ENCODE measurements around the gene AFF3. TPM values are rescaled to one million over a fixed set of nuclear protein-coding genes. Genes with fewer than 3 reads are reported as not detected.

AFF3 gene
- total and polyA plus RNA-seq, 2 donors (not counting 3 experiments of a cell fraction or from before 2014, with no cell fraction given), result 0.06 to 0.07 TPM

DNA sequence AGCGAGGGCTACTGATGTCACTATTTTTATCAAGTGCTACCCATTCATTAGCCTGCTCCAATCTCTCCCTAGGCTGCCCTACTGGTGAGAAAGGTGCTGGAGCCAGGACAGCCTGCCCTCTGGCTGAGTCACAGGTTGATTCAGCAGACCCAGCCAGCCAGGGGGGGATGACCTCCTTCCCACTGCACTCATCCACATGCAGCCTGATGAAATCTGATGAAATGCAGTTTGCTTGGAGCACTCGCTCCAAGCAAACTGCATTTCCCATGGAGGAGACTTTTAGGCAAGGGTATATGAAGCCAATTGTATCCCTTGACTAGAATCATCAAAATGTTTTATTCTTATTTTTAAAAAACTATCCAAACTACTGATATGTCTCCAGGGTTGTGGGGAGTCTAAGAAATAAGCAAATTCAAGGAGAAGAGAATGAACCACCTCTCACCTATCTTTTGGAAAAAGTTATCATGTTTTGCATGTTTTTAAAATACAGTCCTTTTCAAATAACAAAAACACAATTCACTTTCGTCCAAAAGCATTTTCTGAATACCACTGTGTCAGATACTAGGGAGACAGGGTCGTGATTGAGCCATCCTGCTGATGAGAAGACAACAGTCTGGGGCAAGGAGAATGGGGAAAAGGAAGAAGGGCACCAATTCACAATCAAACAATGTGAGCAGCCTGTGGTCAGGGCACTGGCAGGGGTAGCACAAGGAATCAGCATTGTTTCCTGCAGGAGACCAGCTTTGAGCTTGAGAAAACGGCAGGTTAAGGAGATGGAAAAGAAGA lies 128.3 kb downstream of the AFF3 start:
- dilution Hi-C loops (cut with MboI; ENCODE audit: extremely low pct_ligation_motif_present, low sequenced_read_pairs), result no loop called here
- TF ChIP-seq POLR2AphosphoS5 (IDR thresholded peaks at IDR 0.05; ENCODE audit: insufficient read depth, low read depth, low read length), result no peak
- TF ChIP-seq, protein P1, sequence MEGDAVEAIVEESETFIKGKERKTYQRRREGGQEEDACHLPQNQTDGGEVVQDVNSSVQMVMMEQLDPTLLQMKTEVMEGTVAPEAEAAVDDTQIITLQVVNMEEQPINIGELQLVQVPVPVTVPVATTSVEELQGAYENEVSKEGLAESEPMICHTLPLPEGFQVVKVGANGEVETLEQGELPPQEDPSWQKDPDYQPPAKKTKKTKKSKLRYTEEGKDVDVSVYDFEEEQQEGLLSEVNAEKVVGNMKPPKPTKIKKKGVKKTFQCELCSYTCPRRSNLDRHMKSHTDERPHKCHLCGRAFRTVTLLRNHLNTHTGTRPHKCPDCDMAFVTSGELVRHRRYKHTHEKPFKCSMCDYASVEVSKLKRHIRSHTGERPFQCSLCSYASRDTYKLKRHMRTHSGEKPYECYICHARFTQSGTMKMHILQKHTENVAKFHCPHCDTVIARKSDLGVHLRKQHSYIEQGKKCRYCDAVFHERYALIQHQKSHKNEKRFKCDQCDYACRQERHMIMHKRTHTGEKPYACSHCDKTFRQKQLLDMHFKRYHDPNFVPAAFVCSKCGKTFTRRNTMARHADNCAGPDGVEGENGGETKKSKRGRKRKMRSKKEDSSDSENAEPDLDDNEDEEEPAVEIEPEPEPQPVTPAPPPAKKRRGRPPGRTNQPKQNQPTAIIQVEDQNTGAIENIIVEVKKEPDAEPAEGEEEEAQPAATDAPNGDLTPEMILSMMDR (IDR thresholded peaks at IDR 0.05; ENCODE audit: extremely low read depth in 1 of 2, insufficient read depth in 1 of 2, low read depth in 1 of 2, low read length in 2 of 2), result no peak
- TF ChIP-seq JUN (IDR thresholded peaks at IDR 0.05; ENCODE audit: borderline replicate concordance, insufficient read depth, insufficient read length, low read depth), result no peak
- TF ChIP-seq FOS (IDR thresholded peaks at IDR 0.05; ENCODE audit: borderline replicate concordance, insufficient read depth, low read length), result peak; percentile 46
- no peak for TF ChIP-seq MYC (IDR thresholded peaks at IDR 0.05; ENCODE audit: low read depth, low read length)
- TF ChIP-seq GATA2 (IDR thresholded peaks at IDR 0.05; ENCODE audit: insufficient read depth, insufficient read length, low read depth, low read length), result no peak
- no peaks in the 10 kb centered on the region for H3K27me3 ChIP-seq (ENCODE audit: control insufficient read depth in 2 of 2, insufficient read depth in 2 of 2, low read length in 2 of 2)
- CTCF ChIA-PET, result interaction anchor here (2.5 kb wide), 1 partner anchor 195 kb away, joined by 15 read pairs; no protein-coding TSS in a partner anchor
- H3K9me3 ChIP-seq (replicated peaks; ENCODE audit: control insufficient read depth, insufficient read depth, low read length), result no peaks in the 10 kb centered on the region
- H3K9ac ChIP-seq (replicated peaks; ENCODE audit: extremely low read depth, insufficient read depth, low read length), result no peak overlapping the region
- H4K20me1 ChIP-seq (replicated peaks; ENCODE audit: control insufficient read depth, extremely low read depth, insufficient read depth, low read length), result no peaks in the 10 kb centered on the region
- H3K9me1 ChIP-seq (replicated peaks; ENCODE audit: control insufficient read depth, extremely low read depth, insufficient read depth, low read length), result no peaks in the 10 kb centered on the region
- no peak overlapping the region for H3K4me2 ChIP-seq (ENCODE audit: insufficient read depth, low read length)
- peak; percentile 18 for FAIRE-seq
- H3K27ac ChIP-seq (ENCODE audit: insufficient read depth, low read depth, low read length), result no peak overlapping the region
- intact Hi-C loops (cut with micrococcal nuclease), result no loop called here
- H3K4me3 ChIP-seq (replicated peaks in 1 of 3; ENCODE audit: insufficient read depth in 1 of 3, low read depth in 1 of 3, low read length in 3 of 3), result no peak overlapping the region
- POLR2A ChIA-PET, result no interaction called here
- BruUV-seq (replicated peaks), result no TSS peak
- peak; percentile 21 for DNase-seq (ENCODE audit: low read depth, low spot score)
- no peak overlapping the region for H2AFZ ChIP-seq (ENCODE audit: low read depth, low read length)
- no peaks in the 10 kb centered on the region for H3K36me3 ChIP-seq (ENCODE audit: control insufficient read depth in 2 of 2, extremely low read depth in 1 of 2, insufficient read depth in 2 of 2, low read length in 2 of 2)
- no peaks in the 10 kb centered on the region for H3K79me2 ChIP-seq (ENCODE audit: control insufficient read depth, insufficient read depth, low read length)
- peaks cover 3% of the 10 kb centered on the region for H3K4me1 ChIP-seq (ENCODE audit: control insufficient read depth, extremely low read depth, insufficient read depth, low read length)
